GM15510 (cell line): Measurements from ENCODE around the gene EPB41L4A.

Source experiments
- POLR2A ChIP-seq: IDR thresholded peaks from 3 replicates; pipeline ENCODE4 v1.6.1; 2011; ENCODE audit warnings: borderline replicate concordance; ENCODE audit not compliant: insufficient read length; ENCODE audit errors: extremely low read depth

EPB41L4A gene

GRCh38 chr5:112304743-112305142 is 114.3 kb downstream of the EPB41L4A start:
- TF ChIP-seq POLR2A: no peak

- no peak for TF ChIP-seq POLR2A
Observed at GRCh38 chr5:112303685-112304084, 115.4 kb downstream of the EPB41L4A start.

- no peak for TF ChIP-seq POLR2A
Observed at GRCh38 chr5:112294126-112294525, 125.0 kb downstream of the EPB41L4A start.

GRCh38 chr5:112293587-112293986 is 125.5 kb downstream of the EPB41L4A start:
- TF ChIP-seq POLR2A: no peak

- TF ChIP-seq POLR2A: no peak
Observed at GRCh38 chr5:112290691-112291090, 128.4 kb downstream of the EPB41L4A start.

- no peak for TF ChIP-seq POLR2A
Observed at GRCh38 chr5:112289465-112289864, 129.6 kb downstream of the EPB41L4A start.

GRCh38 chr5:112283943-112284929 is 134.8 kb downstream of the EPB41L4A start:
- TF ChIP-seq POLR2A: no peak

GRCh38 chr5:112283034-112283582 is 136.0 kb downstream of the EPB41L4A start:
- no peak for TF ChIP-seq POLR2A

- no peak for TF ChIP-seq POLR2A
Observed at GRCh38 chr5:112279082-112279481, 140.0 kb downstream of the EPB41L4A start.

GRCh38 chr5:112276991-112277390 is 142.1 kb downstream of the EPB41L4A start:
- TF ChIP-seq POLR2A: no peak

- TF ChIP-seq POLR2A: no peak
Observed at GRCh38 chr5:112275671-112276070, 143.4 kb downstream of the EPB41L4A start.

GRCh38 chr5:112270299-112271293 is 148.5 kb downstream of the EPB41L4A start:
- no peak for TF ChIP-seq POLR2A

GRCh38 chr5:112267231-112267630 is 151.8 kb downstream of the EPB41L4A start:
- TF ChIP-seq POLR2A: no peak

GRCh38 chr5:112264666-112265065 is 154.4 kb downstream of the EPB41L4A start:
- TF ChIP-seq POLR2A: no peak

- TF ChIP-seq POLR2A: no peak
Observed at GRCh38 chr5:112264151-112264550, 154.9 kb downstream of the EPB41L4A start.

- no peak for TF ChIP-seq POLR2A
Observed at GRCh38 chr5:112263469-112263868, 155.6 kb downstream of the EPB41L4A start.

- TF ChIP-seq POLR2A: no peak
Observed at GRCh38 chr5:112258571-112258970, 160.5 kb downstream of the EPB41L4A start.
